Astrocyte of the spinal cord (primary cell): ENCODE data around the gene FAAP100.

Experiments used
- DNase-seq: peaks from one replicate; pipeline ENCODE4 v3.0.0; 2011; ENCODE audit warnings: low read depth, low spot score
- H3K4me3 ChIP-seq: 2 replicates; pipeline ENCODE4 v1.5.1; 2011; ENCODE audit warnings: low read depth, mild to moderate bottlenecking, low read length, moderate library complexity
- in situ Hi-C: cut with HindIII; loops from 2 replicates; pipeline ENCODE4 v1.10.0; 2017; ENCODE audit warnings: low sequenced_read_pairs
- TF ChIP-seq, protein P1 (sequence below): IDR thresholded peaks from 2 replicates; pipeline ENCODE4 v1.5.1; 2012; ENCODE audit warnings: low read depth, mild to moderate bottlenecking, low read length, inconsistent platforms

Gene FAAP100

DNA sequence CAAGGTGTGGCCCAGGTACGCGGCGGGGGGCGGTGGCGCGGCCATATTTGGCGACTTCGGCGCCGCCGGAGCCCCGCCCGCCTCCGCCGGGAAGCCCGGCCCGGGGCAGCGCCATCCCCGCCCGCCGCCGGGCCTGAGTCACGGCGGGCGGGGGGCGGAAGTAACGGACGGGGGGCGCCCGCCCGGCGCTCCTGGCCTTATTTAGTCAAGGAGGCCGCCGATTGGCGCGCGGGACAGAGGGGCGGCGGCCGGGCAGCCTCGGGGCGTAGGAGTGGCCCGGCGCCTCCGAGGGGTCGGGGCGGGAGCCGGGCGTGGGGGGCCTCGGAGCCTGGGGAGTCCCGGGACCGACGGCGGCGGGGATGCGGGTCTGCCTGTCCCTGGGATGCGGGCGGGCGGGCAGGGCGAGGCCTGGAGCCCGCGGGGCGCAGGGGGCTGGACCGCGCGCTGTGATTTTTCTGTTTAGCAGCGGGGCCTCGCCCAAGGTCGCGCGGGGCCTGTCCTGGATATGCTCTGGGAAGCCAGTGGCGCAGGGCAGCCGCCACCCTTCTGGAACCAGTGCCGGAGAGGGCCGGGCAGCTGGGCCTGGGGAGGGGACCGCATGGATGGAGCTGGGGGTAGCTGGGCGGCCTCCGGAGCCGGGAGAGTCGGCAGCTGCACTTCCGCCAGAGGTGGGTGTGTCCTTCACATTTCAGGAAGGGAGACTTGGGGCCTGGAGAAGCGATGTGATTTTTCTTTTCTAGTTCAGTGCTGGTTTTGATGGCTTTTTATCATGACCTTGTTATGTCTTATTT, 37.2 kb downstream of the FAAP100 start:
- TF ChIP-seq, protein P1, sequence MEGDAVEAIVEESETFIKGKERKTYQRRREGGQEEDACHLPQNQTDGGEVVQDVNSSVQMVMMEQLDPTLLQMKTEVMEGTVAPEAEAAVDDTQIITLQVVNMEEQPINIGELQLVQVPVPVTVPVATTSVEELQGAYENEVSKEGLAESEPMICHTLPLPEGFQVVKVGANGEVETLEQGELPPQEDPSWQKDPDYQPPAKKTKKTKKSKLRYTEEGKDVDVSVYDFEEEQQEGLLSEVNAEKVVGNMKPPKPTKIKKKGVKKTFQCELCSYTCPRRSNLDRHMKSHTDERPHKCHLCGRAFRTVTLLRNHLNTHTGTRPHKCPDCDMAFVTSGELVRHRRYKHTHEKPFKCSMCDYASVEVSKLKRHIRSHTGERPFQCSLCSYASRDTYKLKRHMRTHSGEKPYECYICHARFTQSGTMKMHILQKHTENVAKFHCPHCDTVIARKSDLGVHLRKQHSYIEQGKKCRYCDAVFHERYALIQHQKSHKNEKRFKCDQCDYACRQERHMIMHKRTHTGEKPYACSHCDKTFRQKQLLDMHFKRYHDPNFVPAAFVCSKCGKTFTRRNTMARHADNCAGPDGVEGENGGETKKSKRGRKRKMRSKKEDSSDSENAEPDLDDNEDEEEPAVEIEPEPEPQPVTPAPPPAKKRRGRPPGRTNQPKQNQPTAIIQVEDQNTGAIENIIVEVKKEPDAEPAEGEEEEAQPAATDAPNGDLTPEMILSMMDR = no peak
- in situ Hi-C loops = loop anchor here (10.0 kb wide), 1 partner anchor 110 kb away; no protein-coding TSS in a partner anchor
- peak overlapping the region; percentile 72 for H3K4me3 ChIP-seq
- peak; percentile 92 for DNase-seq

DNA sequence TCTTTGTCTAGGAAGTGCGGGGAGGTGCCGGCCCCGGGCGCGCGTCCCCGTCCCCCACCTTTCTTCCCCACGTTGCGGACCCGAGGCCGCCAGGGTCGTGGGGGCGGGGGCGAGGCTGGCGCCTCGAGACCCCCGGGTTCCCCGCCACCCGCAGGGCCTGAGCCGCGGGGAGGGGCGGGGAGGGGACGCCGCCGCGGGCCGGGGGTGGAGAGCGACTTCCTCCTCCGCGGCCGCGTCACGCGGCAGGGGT, 37.7 kb downstream of the FAAP100 start:
- TF ChIP-seq, protein P1 = no peak
- DNase-seq = no peak
- in situ Hi-C loops = loop anchor here (10.0 kb wide), 1 partner anchor 110 kb away; no protein-coding TSS in a partner anchor
- peak overlapping the region; percentile 46 for H3K4me3 ChIP-seq

DNA sequence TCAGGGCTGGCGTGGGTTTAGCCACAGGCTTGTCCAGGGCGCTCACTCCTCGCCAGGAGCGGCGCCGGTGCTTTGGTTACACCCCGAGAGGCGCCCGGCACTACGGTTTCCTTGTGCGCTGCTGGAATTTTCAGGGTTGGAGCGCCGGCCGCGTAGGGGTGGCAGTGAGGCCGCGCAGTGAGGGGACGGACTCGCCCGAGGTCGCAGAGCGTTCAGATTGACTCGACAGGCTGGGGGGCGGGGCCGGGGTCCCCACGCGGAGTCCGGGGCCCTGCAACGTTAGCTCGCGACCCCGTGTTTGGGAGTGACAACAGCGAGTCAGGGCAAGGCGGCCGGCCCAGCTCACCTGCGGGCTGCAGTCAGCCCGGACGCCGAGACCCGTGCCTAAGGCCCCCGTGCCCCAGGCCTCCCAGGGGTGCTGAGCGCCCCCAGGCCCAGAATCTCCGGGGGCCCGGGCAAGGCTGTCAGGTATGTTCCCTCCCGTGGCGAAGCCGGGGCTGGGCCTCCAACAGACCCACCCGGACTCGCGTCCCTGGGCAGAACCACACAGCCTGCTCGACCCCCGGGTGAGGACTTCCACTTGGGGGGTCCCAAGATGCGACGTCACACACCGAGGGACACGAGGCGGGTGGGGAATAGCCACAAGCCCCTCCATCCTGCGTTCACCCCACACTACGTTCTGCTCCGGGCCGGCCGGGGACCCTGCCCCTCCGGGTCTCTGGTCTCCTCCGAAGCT, 38.2 kb downstream of the FAAP100 start:
- DNase-seq = no peak
- TF ChIP-seq, protein P1 = peak; percentile 12
- in situ Hi-C loops = loop anchor here (10.0 kb wide), 1 partner anchor 109 kb away; no protein-coding TSS in a partner anchor
- peak overlapping the region; percentile 46 for H3K4me3 ChIP-seq

DNA sequence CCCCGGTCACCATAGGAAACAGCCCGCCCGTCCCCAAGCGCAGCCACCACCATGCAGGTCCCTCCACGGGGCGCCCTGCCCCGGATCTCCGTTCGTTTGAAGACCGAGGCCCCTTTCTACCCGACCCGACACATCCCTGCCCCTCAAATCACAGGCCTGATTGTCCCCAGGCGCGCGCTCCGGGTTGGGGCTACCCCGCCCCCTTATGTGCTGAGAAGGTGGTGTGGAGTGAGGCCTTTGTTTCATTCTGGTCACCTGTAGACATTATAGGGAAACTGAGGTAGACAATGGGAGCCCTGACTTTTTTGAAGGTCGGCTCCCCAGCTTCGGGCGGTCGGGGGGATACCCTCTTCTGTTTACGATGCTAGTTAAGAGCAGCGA, 38.8 kb downstream of the FAAP100 start:
- TF ChIP-seq, protein P1 = no peak
- in situ Hi-C loops = loop anchor here (10.0 kb wide), 1 partner anchor 109 kb away; no protein-coding TSS in a partner anchor
- DNase-seq = peak; percentile 78
- peak overlapping the region; percentile 46 for H3K4me3 ChIP-seq

DNA sequence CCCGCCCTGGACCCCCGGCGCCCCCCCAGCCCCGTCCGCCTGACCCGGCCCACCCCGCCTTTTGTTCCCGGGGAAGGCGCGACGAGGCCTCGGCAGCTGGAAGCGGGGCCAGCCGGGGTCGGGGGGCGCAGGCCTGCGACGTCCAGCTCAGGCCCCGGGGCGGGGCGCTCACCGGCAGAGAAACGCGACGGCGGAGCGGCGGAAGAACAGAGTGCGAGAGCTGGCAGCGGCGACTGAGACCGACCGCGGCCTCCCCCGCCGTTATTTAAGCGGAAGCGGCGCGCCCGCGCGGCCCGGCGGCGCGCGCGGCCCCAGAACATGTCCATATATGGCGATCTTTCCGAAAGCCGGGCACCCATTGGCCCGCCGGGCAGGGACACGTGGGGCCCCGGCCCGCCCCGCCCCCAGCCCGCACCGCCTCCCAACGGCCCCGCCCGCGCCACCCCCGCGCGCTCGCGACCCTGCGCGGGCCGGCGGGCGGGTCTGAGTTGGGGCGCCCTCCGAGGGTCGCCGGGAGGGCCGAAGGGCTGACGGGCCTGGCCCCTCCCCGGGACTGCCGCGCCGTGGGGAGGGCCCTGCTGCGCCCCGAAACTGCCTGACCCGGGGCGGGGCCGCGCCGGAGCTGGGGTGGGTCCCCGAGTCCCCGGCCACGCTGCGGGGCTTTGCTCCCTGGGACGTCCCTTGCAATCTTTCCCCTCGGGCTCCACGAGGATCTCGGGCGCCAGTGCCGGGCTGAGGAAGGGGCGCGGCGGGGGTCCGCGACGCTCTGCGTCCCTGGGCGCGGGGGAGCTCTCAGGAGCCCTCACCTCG, 39.4 kb downstream of the FAAP100 start, which contains the start of gene ACTG1:
Gene ACTG1 (minus strand): TSS at position 238 of the 810 bp plus-strand sequence. CDS start 445 bp downstream, outside the sequence.
- in situ Hi-C loops = loop anchor here (10.0 kb wide), 1 partner anchor 108 kb away; no protein-coding TSS in a partner anchor
- peak within 1 kb of the TSS; percentile 88 for H3K4me3 ChIP-seq
- TF ChIP-seq, protein P1 = no peak
- peak; percentile 95 for DNase-seq
